ENCODE data around the gene APBA2. TPM values are rescaled to one million over a fixed set of nuclear protein-coding genes. Genes with fewer than 3 reads are reported as not detected.

APBA2 gene
- total RNA-seq, 1 experiment from 2014 or later: not detected

DNA sequence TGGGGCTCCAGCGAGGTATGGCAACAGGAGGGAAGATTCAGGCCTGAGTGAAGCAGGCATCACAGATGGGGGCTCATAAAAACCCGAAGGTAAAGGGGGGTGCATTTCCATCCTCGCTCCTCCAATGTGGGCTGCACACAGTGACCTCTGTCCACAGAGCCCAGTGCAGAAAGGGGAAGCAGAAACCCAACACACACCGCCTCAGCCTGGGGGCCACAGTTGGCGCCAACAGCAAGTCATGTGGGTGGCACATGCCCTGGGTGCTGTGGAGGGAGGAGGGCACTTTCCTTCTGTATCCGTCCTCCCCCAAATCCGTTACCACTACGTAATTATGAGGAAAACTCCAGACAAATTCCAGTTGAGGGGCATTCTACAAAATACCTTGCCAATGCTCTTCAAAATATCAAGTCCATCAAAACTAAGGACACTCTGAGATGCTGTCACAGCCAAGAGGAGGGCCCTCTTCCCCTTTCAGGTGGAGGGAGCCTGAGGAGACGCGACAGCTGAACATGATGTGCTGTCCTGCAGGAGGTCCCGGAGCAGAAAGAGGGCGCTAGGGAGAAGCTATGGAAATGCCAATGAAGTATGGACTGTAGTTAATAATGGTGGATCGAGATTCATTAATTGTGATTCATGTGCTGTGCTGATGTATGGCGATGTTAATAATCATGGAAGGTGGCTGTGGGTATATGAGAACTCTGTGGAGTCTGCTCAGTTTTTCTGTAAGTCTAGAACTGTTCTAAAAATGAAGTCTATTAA is 16.4 kb downstream of the APBA2 start:
- Mint-ChIP-seq H3K9me3 (ENCODE audit: unreplicated experiment) (no peaks in the 10 kb centered on the region), H3K27me3 (ENCODE audit: insufficient read depth, unreplicated experiment) (peaks cover 23% of the 10 kb centered on the region), H3K36me3 (ENCODE audit: insufficient read depth, unreplicated experiment) (no peaks in the 10 kb centered on the region), H3K4me1 (ENCODE audit: low read depth, unreplicated experiment) (no peaks in the 10 kb centered on the region), H3K27ac (ENCODE audit: unreplicated experiment) (no peak overlapping the region), H3K4me3 (ENCODE audit: unreplicated experiment) (no peak overlapping the region)
- intact Hi-C loops (cut with micrococcal nuclease; ENCODE audit: unreplicated experiment): no loop called here
- H3K36me3 ChIP-seq (ENCODE audit: control insufficient read depth, insufficient read depth, low read length): no peaks in the 10 kb centered on the region
- no peak overlapping the region for H3K4me3 ChIP-seq (ENCODE audit: low read depth, low read length)
- BruUV-seq (replicated peaks): no TSS peak
- ChIA-PET CTCF (no interaction called here), POLR2A (no interaction called here)
- TF ChIP-seq, protein P1, sequence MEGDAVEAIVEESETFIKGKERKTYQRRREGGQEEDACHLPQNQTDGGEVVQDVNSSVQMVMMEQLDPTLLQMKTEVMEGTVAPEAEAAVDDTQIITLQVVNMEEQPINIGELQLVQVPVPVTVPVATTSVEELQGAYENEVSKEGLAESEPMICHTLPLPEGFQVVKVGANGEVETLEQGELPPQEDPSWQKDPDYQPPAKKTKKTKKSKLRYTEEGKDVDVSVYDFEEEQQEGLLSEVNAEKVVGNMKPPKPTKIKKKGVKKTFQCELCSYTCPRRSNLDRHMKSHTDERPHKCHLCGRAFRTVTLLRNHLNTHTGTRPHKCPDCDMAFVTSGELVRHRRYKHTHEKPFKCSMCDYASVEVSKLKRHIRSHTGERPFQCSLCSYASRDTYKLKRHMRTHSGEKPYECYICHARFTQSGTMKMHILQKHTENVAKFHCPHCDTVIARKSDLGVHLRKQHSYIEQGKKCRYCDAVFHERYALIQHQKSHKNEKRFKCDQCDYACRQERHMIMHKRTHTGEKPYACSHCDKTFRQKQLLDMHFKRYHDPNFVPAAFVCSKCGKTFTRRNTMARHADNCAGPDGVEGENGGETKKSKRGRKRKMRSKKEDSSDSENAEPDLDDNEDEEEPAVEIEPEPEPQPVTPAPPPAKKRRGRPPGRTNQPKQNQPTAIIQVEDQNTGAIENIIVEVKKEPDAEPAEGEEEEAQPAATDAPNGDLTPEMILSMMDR (IDR thresholded peaks at IDR 0.05; ENCODE audit: insufficient read depth in 1 of 2, low read depth in 1 of 2, low read length in 1 of 2, severe bottlenecking in 1 of 2, unreplicated experiment in 1 of 2): no peak
- DNase-seq: no peak
- H3K27me3 ChIP-seq (replicated peaks; ENCODE audit: control insufficient read depth, insufficient read depth, low read length): no peaks in the 10 kb centered on the region
- no peaks in the 10 kb centered on the region for H3K9me3 ChIP-seq
- H3K4me1 ChIP-seq: no peaks in the 10 kb centered on the region

- intact Hi-C loops (cut with micrococcal nuclease; ENCODE audit: unreplicated experiment): no loop called here
- Histone ChIP-seq H3K27me3 (replicated peaks; ENCODE audit: control insufficient read depth, insufficient read depth, low read length) (no peaks in the 10 kb centered on the region), H3K4me1 (no peaks in the 10 kb centered on the region), H3K36me3 (ENCODE audit: control insufficient read depth, insufficient read depth, low read length) (no peaks in the 10 kb centered on the region), H3K9me3 (no peaks in the 10 kb centered on the region), H3K4me3 (ENCODE audit: low read depth, low read length) (no peak overlapping the region)
- H3K36me3 Mint-ChIP-seq (ENCODE audit: insufficient read depth, unreplicated experiment): no peaks in the 10 kb centered on the region
- H3K4me3 Mint-ChIP-seq (ENCODE audit: unreplicated experiment): no peak overlapping the region
- ChIA-PET CTCF (interaction anchor here (0.5 kb wide), 1 partner anchor 75 kb away, joined by 4 read pairs; no protein-coding TSS in a partner anchor), POLR2A (no interaction called here)
- TF ChIP-seq, protein P1 (IDR thresholded peaks at IDR 0.05; ENCODE audit: insufficient read depth in 1 of 2, low read depth in 1 of 2, low read length in 1 of 2, severe bottlenecking in 1 of 2, unreplicated experiment in 1 of 2): no peak
- H3K4me1 Mint-ChIP-seq (ENCODE audit: low read depth, unreplicated experiment): no peaks in the 10 kb centered on the region
- no peaks in the 10 kb centered on the region for H3K9me3 Mint-ChIP-seq (ENCODE audit: unreplicated experiment)
- no TSS peak for BruUV-seq (replicated peaks)
- H3K27me3 Mint-ChIP-seq (ENCODE audit: insufficient read depth, unreplicated experiment): peaks cover 26% of the 10 kb centered on the region
- no peak for DNase-seq
- H3K27ac Mint-ChIP-seq (ENCODE audit: unreplicated experiment): no peak overlapping the region
Observed at GRCh38 chr15:28902856-28903255, 17.1 kb downstream of the APBA2 start.

GRCh38 chr15:28903555-28903954 is 17.8 kb downstream of the APBA2 start:
- no peak for DNase-seq
- H3K9me3 Mint-ChIP-seq (ENCODE audit: unreplicated experiment): no peaks in the 10 kb centered on the region
- H3K9me3 ChIP-seq: no peaks in the 10 kb centered on the region
- no peaks in the 10 kb centered on the region for H3K36me3 ChIP-seq (ENCODE audit: control insufficient read depth, insufficient read depth, low read length)
- H3K4me3 ChIP-seq (ENCODE audit: low read depth, low read length): no peak overlapping the region
- TF ChIP-seq, protein P1 (IDR thresholded peaks at IDR 0.05; ENCODE audit: insufficient read depth in 1 of 2, low read depth in 1 of 2, low read length in 1 of 2, severe bottlenecking in 1 of 2, unreplicated experiment in 1 of 2): no peak
- BruUV-seq (replicated peaks): no TSS peak
- no peak overlapping the region for H3K4me3 Mint-ChIP-seq (ENCODE audit: unreplicated experiment)
- ChIA-PET POLR2A (no interaction called here), CTCF (interaction anchor here (0.5 kb wide), 1 partner anchor 74 kb away, joined by 4 read pairs; no protein-coding TSS in a partner anchor)
- H3K4me1 Mint-ChIP-seq (ENCODE audit: low read depth, unreplicated experiment): no peaks in the 10 kb centered on the region
- peaks cover 26% of the 10 kb centered on the region for H3K27me3 Mint-ChIP-seq (ENCODE audit: insufficient read depth, unreplicated experiment)
- no peak overlapping the region for H3K27ac Mint-ChIP-seq (ENCODE audit: unreplicated experiment)
- H3K4me1 ChIP-seq: no peaks in the 10 kb centered on the region
- H3K27me3 ChIP-seq (replicated peaks; ENCODE audit: control insufficient read depth, insufficient read depth, low read length): no peaks in the 10 kb centered on the region
- intact Hi-C loops (cut with micrococcal nuclease; ENCODE audit: unreplicated experiment): no loop called here
- H3K36me3 Mint-ChIP-seq (ENCODE audit: insufficient read depth, unreplicated experiment): no peaks in the 10 kb centered on the region
